ENCODE results near the gene AXIN2. TPM values are rescaled to one million over a fixed set of nuclear protein-coding genes. Genes with fewer than 3 reads are reported as not detected.
"Not testable (repeated sequence)": the region's sequence is repeated elsewhere in the genome, so short reads cannot be mapped to it uniquely, and the experiment has no call there.

AXIN2 gene
- total RNA-seq, 4 donors from 2014 or later: 15.3 to 23.7 (median 20.5) TPM

GRCh38 chr17:65487161-65487560 lies 74.3 kb downstream of the AXIN2 start:
- Histone ChIP-seq H3K9me3 (no peaks in the 10 kb centered on the region), H3K4me3 (no peak overlapping the region), H3K27ac (no peak overlapping the region), H3K4me1 (no peaks in the 10 kb centered on the region), H3K36me3 (no peaks in the 10 kb centered on the region), H3K27me3 (no peaks in the 10 kb centered on the region)
- 86 to 90% methylated on average over 7 of the region's 7 CpGs for WGBS, 2 donors
- no peak for DNase-seq (ENCODE audit: low spot score in 2 of 2)
- TF ChIP-seq, protein P1, sequence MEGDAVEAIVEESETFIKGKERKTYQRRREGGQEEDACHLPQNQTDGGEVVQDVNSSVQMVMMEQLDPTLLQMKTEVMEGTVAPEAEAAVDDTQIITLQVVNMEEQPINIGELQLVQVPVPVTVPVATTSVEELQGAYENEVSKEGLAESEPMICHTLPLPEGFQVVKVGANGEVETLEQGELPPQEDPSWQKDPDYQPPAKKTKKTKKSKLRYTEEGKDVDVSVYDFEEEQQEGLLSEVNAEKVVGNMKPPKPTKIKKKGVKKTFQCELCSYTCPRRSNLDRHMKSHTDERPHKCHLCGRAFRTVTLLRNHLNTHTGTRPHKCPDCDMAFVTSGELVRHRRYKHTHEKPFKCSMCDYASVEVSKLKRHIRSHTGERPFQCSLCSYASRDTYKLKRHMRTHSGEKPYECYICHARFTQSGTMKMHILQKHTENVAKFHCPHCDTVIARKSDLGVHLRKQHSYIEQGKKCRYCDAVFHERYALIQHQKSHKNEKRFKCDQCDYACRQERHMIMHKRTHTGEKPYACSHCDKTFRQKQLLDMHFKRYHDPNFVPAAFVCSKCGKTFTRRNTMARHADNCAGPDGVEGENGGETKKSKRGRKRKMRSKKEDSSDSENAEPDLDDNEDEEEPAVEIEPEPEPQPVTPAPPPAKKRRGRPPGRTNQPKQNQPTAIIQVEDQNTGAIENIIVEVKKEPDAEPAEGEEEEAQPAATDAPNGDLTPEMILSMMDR (IDR thresholded peaks at IDR 0.05): no peak
- TF ChIP-seq EP300 (IDR thresholded peaks at IDR 0.05): no peak
- no peak for TF ChIP-seq POLR2A (IDR thresholded peaks at IDR 0.05)

DNA sequence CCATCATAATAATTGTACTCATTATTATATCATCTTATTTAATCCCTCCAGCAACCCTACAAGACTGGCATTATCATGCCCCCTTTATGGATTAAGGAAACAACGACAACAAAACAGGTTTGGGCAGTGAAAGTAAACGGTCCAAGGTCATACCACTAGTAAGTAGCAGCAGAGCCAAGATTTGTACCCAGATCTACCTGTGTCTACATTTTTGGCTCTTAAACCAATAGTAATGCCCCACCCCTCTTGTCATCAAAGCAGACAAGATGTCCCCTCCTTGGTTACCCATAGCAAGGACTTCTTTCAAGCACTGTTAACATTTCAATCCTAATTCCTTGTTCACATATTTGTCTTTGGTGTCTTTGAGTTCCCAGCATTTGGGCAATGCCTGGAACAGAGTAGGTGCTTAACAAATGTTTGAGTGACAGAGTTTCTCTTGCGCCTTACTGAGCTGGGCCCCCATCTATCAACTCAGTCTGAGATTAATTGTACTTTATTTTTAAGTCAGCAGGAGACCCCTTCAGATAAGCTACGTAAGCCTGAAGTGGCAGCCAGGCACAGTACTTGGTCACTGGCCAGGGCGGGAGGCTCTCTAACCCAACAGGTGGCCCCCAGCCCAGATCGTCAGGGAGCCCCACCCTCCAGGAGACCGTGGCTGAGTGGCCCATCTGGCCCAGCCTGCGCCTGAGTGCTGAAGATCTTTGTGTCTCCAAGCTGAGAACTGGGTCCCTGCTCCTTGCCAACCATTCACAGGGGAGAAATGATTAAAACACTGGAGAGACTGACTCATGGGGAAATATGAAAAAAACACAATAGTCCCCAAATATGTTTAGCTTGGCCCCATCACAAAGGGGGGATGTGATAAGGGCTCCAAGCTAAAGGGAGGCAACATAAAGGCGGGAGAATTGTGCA lies 75.8 kb downstream of the AXIN2 start:
- no peaks in the 10 kb centered on the region for H3K27me3 ChIP-seq
- TF ChIP-seq EP300 (IDR thresholded peaks at IDR 0.05): no peak
- TF ChIP-seq, protein P1 (IDR thresholded peaks at IDR 0.05): no peak
- no peak for TF ChIP-seq POLR2A (IDR thresholded peaks at IDR 0.05)
- no peak for DNase-seq (ENCODE audit: low spot score in 2 of 2)
- no peak overlapping the region for H3K4me3 ChIP-seq
- no peaks in the 10 kb centered on the region for H3K4me1 ChIP-seq
- no peak overlapping the region for H3K27ac ChIP-seq
- no peaks in the 10 kb centered on the region for H3K36me3 ChIP-seq
- H3K9me3 ChIP-seq: no peaks in the 10 kb centered on the region
- WGBS, 2 donors: 56 to 59% methylated on average over 7 to 9 of the region's 9 CpGs

DNA sequence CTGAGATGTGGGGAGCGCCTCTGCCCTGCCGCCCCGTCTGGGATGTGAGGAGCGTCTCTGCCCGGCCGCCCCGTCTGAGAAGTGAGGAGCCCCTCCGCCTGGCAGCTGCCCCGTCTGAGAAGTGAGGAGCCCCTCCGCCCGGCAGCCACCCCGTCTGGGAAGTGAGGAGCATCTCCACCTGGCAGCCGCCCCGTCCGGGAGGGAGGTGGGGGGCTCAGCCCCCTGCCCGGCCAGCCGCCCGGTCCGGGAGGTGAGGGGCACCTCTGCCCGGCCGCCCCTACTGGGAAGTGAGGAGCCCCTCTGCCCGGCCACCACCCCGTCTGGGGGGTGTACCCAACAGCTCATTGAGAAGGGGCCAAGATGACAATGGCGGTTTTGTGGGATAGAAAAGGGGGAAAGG lies 77.0 kb downstream of the AXIN2 start:
- WGBS, 2 donors: 91 to 94% methylated on average over 5 to 24 of the region's 24 CpGs
- H3K27me3 ChIP-seq; H3K27ac ChIP-seq; DNase-seq (ENCODE audit: low spot score in 2 of 2); H3K9me3 ChIP-seq; H3K4me1 ChIP-seq; H3K36me3 ChIP-seq; H3K4me3 ChIP-seq: not testable (repeated sequence)

DNA sequence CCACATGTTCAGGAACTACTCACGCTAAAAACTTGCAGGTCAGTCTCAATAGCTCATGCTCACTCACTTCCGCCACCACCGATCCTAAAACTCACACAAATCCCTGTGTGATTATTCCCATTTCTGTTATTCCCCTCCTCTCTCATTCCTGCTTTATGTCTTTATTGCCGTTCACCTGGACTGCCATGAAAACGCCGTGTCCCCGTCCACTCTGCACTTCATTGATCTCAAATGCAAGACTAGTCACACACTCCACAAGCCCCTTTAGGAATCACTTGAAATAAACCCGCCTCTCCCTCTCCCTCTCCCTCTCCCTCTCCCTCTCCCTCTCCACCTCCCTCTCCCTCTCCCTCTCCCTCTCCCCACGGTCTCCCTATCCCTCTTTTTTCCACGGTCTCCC lies 78.0 kb downstream of the AXIN2 start:
- Histone ChIP-seq H3K27ac (no peak overlapping the region), H3K4me1 (no peaks in the 10 kb centered on the region), H3K9me3 (no peaks in the 10 kb centered on the region), H3K27me3 (no peaks in the 10 kb centered on the region), H3K4me3 (no peak overlapping the region), H3K36me3 (no peaks in the 10 kb centered on the region)
- 85 to 90% methylated on average over 10 of the region's 10 CpGs for WGBS, 2 donors
- DNase-seq (ENCODE audit: low spot score in 2 of 2): no peak
- TF ChIP-seq, protein P1 (IDR thresholded peaks at IDR 0.05): no peak
- TF ChIP-seq POLR2A (IDR thresholded peaks at IDR 0.05) (no peak), EP300 (IDR thresholded peaks at IDR 0.05) (no peak)

DNA sequence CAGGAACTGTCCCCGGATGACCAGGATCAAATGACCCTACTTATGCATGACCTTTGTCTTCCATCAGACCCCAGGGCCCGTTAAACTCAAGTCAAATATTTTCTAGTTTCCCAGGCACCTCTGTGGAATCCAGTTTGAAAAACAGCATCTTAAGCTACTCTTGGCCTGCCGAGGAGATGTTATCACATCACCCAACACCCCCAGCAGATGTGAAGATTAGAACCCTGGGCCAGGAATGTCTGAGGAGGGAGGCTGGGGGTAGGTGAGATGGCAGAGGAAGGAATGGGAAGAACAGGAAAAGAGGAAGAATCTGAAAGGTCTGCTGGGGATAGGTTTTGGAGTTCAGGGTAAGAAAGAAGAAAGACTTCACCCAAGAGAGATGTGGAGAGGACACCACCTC lies 79.2 kb downstream of the AXIN2 start:
- 53 to 55% methylated on average over 3 of the region's 3 CpGs for WGBS, 2 donors
- no peaks in the 10 kb centered on the region for H3K4me1 ChIP-seq
- H3K4me3 ChIP-seq: no peak overlapping the region
- H3K9me3 ChIP-seq: no peaks in the 10 kb centered on the region
- TF ChIP-seq, protein P1 (IDR thresholded peaks at IDR 0.05): no peak
- TF ChIP-seq EP300 (IDR thresholded peaks at IDR 0.05): no peak
- no peak for TF ChIP-seq POLR2A (IDR thresholded peaks at IDR 0.05)
- H3K36me3 ChIP-seq: no peaks in the 10 kb centered on the region
- no peaks in the 10 kb centered on the region for H3K27me3 ChIP-seq
- no peak overlapping the region for H3K27ac ChIP-seq
- DNase-seq (ENCODE audit: low spot score in 2 of 2): no peak

Data from tibial nerve (tissue), 4 donors.